Keratinocyte (primary cell): ENCODE measurements around the gene ALDH4A1. TPM values are rescaled to one million over a fixed set of nuclear protein-coding genes. Genes with fewer than 3 reads are reported as not detected.

ENCODE experiments used
- DNase-seq: peaks from one replicate; pipeline ENCODE4 v3.0.0-alpha.2; 2011; ENCODE audit warnings: low read depth, missing footprints, low spot score
- FAIRE-seq: peaks from 2 replicates; lab custom pipeline; 2011; peaks lifted over from hg19 to GRCh38; lab: Jason Lieb, UNC
- H2AFZ ChIP-seq: 2 replicates; pipeline ENCODE4 v1.6.0; 2012; ENCODE audit warnings: low read length, control low read depth, inconsistent platforms; ENCODE audit not compliant: control insufficient read depth
- H3K27ac ChIP-seq: 2 replicates; pipeline ENCODE4 v1.5.1; 2011; ENCODE audit warnings: low read length; ENCODE audit not compliant: control insufficient read depth, insufficient read depth
- H3K27me3 ChIP-seq: 3 replicates; pipeline ENCODE4 v1.6.0; 2011; ENCODE audit warnings: low read length; ENCODE audit not compliant: control insufficient read depth, insufficient read depth; ENCODE audit errors: extremely low read depth
- H3K36me3 ChIP-seq, 2 experiments: 2 replicates in 1 of 2; 3 replicates in 1 of 2; pipeline ENCODE4 v1.5.1; 2011; ENCODE audit warnings: low read length in 2 of 2, mild to moderate bottlenecking in 1 of 2; ENCODE audit not compliant: control insufficient read depth in 2 of 2, insufficient read depth in 2 of 2; ENCODE audit errors: extremely low read depth in 1 of 2
- H3K4me1 ChIP-seq: 3 replicates; pipeline ENCODE4 v1.5.1; 2011; ENCODE audit warnings: low read length; ENCODE audit not compliant: control insufficient read depth, insufficient read depth; ENCODE audit errors: extremely low read depth
- H3K4me2 ChIP-seq: 3 replicates; pipeline ENCODE4 v1.6.0; 2011; ENCODE audit warnings: low read depth, low read length; ENCODE audit not compliant: control insufficient read depth, insufficient read depth; ENCODE audit errors: extremely low read depth
- H3K4me3 ChIP-seq, 3 experiments: fragments of 200-600 bp in 1 of 3; sonication (generic) in 1 of 3; 2 replicates in 2 of 3; 3 replicates in 1 of 3; pipeline ENCODE4 v1.5.1; 2011 to 2016; ENCODE audit warnings: low read length in 3 of 3, mild to moderate bottlenecking in 3 of 3, control low read depth in 2 of 3, inconsistent platforms in 1 of 3, low read depth in 1 of 3, mixed read lengths in 1 of 3, mixed run types in 1 of 3, moderate library complexity in 1 of 3; ENCODE audit not compliant: control insufficient read depth in 2 of 3, insufficient read depth in 2 of 3; ENCODE audit errors: extremely low read depth in 1 of 3
- H3K79me2 ChIP-seq: 2 replicates; pipeline ENCODE4 v1.6.0; 2012; ENCODE audit warnings: low read length; ENCODE audit not compliant: control insufficient read depth, insufficient read depth
- H3K9ac ChIP-seq: 3 replicates; pipeline ENCODE4 v1.6.0; 2011; ENCODE audit warnings: low read length; ENCODE audit not compliant: control insufficient read depth, insufficient read depth; ENCODE audit errors: extremely low read depth
- H3K9me1 ChIP-seq: 3 replicates; pipeline ENCODE4 v1.6.0; 2011; ENCODE audit warnings: low read length; ENCODE audit not compliant: control insufficient read depth, insufficient read depth; ENCODE audit errors: extremely low read depth
- H3K9me3 ChIP-seq: 2 replicates; pipeline ENCODE4 v1.5.1; 2012; ENCODE audit warnings: low read depth, low read length; ENCODE audit not compliant: control insufficient read depth
- H4K20me1 ChIP-seq: 3 replicates; pipeline ENCODE4 v1.6.0; 2011; ENCODE audit warnings: low read length; ENCODE audit not compliant: control insufficient read depth, insufficient read depth; ENCODE audit errors: extremely low read depth
- EZH2 ChIP-seq: IDR thresholded peaks from one replicate; pipeline ENCODE4 v1.6.1; 2012; ENCODE audit warnings: inconsistent platforms, mild to moderate bottlenecking, low read length, moderate library complexity
- dilution Hi-C: fragments of 300-500 bp; cut with MboI; formaldehyde crosslinking; loops from one replicate; pipeline ENCODE4 v1.7.0; 2020; ENCODE audit warnings: low sequenced_read_pairs; ENCODE audit not compliant: extremely low pct_ligation_motif_present
- polyA plus RNA-seq, 5 experiments: library from polyadenylated mRNA; depleted of rRNA in 3 of 5; stranded (reverse) in 3 of 5; stranded (forward) in 1 of 5; unstranded in 1 of 5; fragments of >200 nt; gene quantifications; 1 replicate in 1 of 5; 2 replicates in 3 of 5; 3 replicates in 1 of 5; pipeline versions ENCODE4 v1.2.1 to v1.2.3, GENCODE V29; 2011 to 2012; ENCODE audit warnings: missing spikeins in 2 of 5, low read depth in 1 of 5, low replicate concordance in 1 of 5
- TF ChIP-seq, protein P1 (sequence below), 3 experiments: IDR thresholded peaks in 1 of 3; conservative IDR thresholded peaks in 1 of 3; optimal IDR thresholded peaks in 1 of 3; 2 replicates in 2 of 3; 3 replicates in 1 of 3; pipeline versions ENCODE3 to v1.5.1; 2011; ENCODE audit warnings: low read length in 3 of 3, mild to moderate bottlenecking in 3 of 3, moderate library complexity in 2 of 3, control low read depth in 1 of 3, inconsistent platforms in 1 of 3; ENCODE audit not compliant: insufficient read depth in 2 of 3; ENCODE audit errors: extremely low read depth in 1 of 3

ALDH4A1 gene
- polyA plus RNA-seq, 1 donor (not counting 4 experiments of a cell fraction or from before 2014, with no cell fraction given): 52.7 TPM

DNA sequence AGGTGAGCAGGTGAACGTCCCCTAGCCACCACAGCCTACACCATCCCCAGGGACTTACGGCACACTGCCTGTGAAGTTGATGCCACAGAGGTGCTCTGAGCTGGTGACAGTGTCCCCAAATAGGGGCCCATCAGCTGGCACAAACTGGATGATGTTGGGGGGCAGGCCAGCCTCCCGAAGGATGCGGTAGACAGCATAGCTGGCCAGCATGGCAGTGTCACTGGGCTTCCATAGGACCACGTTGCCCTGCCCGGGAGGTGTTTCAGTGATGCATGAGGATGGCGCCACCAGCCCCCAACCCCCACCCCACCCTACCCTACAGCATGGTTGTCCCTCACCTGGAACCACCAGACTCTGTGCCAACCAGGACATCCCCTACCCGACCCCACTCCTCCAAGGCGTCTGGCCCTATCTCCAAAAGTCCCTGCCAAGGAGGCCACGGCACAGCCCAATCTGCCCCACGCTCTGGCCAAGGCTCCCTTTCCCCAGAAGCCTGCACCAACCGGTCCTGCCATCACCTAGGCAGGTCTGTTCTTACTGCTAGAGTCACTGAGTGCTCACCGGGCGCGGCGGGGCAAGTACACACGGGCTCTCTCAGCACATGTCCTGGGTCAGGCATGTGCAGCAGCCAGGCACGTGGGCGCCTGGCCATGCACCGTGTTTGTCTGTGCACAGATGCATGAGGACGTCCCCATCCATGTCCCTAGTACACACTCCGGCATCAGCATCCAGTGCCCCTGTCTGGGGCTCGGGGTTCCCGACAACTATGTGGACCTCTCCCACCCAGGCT lies 20.5 kb downstream of the ALDH4A1 start:
- FAIRE-seq: peak; percentile 82
- Histone ChIP-seq H3K9me1 (no peaks in the 10 kb centered on the region), H3K9ac (peak overlapping the region; percentile 58), H3K27me3 (no peaks in the 10 kb centered on the region), H2AFZ (no peak overlapping the region), H3K9me3 (no peaks in the 10 kb centered on the region), H3K27ac (peak overlapping the region; percentile 58), H3K79me2 (no peaks in the 10 kb centered on the region), H4K20me1 (no peaks in the 10 kb centered on the region), H3K36me3 (peaks cover 18 to 40% of the 10 kb centered on the region in 2 experiments), H3K4me3 (no peak overlapping the region), H3K4me2 (no peak overlapping the region), H3K4me1 (peaks cover 35% of the 10 kb centered on the region)
- DNase-seq: no peak
- dilution Hi-C loops: no loop called here
- TF ChIP-seq EZH2: no peak
- TF ChIP-seq, protein P1, sequence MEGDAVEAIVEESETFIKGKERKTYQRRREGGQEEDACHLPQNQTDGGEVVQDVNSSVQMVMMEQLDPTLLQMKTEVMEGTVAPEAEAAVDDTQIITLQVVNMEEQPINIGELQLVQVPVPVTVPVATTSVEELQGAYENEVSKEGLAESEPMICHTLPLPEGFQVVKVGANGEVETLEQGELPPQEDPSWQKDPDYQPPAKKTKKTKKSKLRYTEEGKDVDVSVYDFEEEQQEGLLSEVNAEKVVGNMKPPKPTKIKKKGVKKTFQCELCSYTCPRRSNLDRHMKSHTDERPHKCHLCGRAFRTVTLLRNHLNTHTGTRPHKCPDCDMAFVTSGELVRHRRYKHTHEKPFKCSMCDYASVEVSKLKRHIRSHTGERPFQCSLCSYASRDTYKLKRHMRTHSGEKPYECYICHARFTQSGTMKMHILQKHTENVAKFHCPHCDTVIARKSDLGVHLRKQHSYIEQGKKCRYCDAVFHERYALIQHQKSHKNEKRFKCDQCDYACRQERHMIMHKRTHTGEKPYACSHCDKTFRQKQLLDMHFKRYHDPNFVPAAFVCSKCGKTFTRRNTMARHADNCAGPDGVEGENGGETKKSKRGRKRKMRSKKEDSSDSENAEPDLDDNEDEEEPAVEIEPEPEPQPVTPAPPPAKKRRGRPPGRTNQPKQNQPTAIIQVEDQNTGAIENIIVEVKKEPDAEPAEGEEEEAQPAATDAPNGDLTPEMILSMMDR (optimal IDR thresholded peaks at IDR 0.05 in 1 of 3, IDR thresholded peaks at IDR 0.05 in 1 of 3, conservative IDR thresholded peaks at IDR 0.05 in 1 of 3; ENCODE audit: extremely low read depth in 1 of 3, insufficient read depth in 2 of 3, low read length in 3 of 3): no peak

DNA sequence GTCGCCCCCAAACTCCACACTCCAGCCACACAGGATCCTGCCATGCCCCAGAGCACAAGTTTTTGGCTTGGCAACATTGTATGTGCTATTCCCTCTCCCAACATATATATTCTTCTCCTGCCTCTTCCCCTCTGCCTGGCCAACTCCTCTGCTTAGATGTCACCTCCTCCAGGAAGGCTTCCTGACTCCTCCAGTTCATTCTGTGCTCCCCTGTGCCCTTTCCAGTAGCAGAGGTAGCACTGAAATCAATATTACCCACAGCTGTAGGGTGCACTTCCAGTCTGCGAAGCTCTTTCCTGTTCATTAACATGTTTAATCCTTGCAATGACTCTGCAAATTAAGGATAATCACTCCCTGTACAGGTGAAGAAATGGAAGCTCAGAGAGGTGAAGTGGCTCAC lies 21.2 kb downstream of the ALDH4A1 start:
- Histone ChIP-seq H2AFZ (no peak overlapping the region), H3K9ac (no peak overlapping the region), H3K4me3 (no peak overlapping the region), H3K9me3 (no peaks in the 10 kb centered on the region), H3K4me2 (no peak overlapping the region), H3K4me1 (peaks cover 29% of the 10 kb centered on the region), H4K20me1 (no peaks in the 10 kb centered on the region), H3K27me3 (no peaks in the 10 kb centered on the region), H3K79me2 (no peaks in the 10 kb centered on the region), H3K27ac (no peak overlapping the region), H3K36me3 (peaks cover 22 to 34% of the 10 kb centered on the region in 2 experiments), H3K9me1 (no peaks in the 10 kb centered on the region)
- no peak for FAIRE-seq
- TF ChIP-seq, protein P1 (optimal IDR thresholded peaks at IDR 0.05 in 1 of 3, IDR thresholded peaks at IDR 0.05 in 1 of 3, conservative IDR thresholded peaks at IDR 0.05 in 1 of 3; ENCODE audit: extremely low read depth in 1 of 3, insufficient read depth in 2 of 3, low read length in 3 of 3): no peak
- TF ChIP-seq EZH2: no peak
- dilution Hi-C loops: no loop called here
- no peak for DNase-seq
